Measurements from ENCODE around the gene ZNF529. TPM values are rescaled to one million over a fixed set of nuclear protein-coding genes. Genes with fewer than 3 reads are reported as not detected.

The ZNF529 gene
- total and polyA plus RNA-seq, 2 of the 8 experiments (the other 6 are each of a cell fraction or from before 2014, with no cell fraction given): 8.4 to 14.1 TPM

DNA sequence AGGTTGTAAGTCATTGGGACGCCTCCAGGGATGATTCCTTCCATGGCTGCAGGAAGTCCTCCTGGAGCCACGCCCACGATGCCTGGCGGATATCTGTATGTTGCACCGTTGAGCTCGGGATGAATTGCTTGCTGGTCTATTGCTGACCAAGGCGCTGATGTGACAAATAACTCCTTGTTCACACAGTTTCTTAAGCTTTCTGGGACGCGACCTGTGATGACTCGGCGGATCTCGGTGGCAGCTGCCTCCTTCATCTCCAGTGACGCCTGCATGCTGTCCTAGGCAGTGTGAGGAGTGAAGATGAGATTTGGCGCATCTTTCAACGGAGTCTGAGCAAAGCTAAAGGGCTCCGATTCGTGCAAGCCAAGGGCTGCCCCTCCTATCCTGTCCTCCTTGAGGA lies 76.1 kb downstream of the ZNF529 start:
- Histone ChIP-seq H2AK5ac (ENCODE audit: low read depth, low read length) (no peak overlapping the region), H3K56ac (replicated peaks; ENCODE audit: insufficient read length, low read depth, low read length) (no peak overlapping the region), H3K27me3 (replicated peaks in 1 of 4; ENCODE audit: control insufficient read depth in 3 of 4, extremely low read depth in 1 of 4, insufficient read depth in 3 of 4, low read length in 3 of 4) (no peaks in the 10 kb centered on the region), H3K23ac (ENCODE audit: insufficient read length) (no peak overlapping the region), H2BK20ac (ENCODE audit: low read length) (no peak overlapping the region), H4K20me1 (replicated peaks in 1 of 2; ENCODE audit: control insufficient read depth in 1 of 2, insufficient read depth in 2 of 2, low read length in 2 of 2) (no peaks in the 10 kb centered on the region), H3K79me1 (ENCODE audit: low read depth, low read length) (no peaks in the 10 kb centered on the region), H3K4me3 (ENCODE audit: extremely low read depth in 1 of 4, insufficient read depth in 2 of 4, low read depth in 3 of 4, low read length in 4 of 4) (no peak overlapping the region), H2AFZ (ENCODE audit: low read length) (no peak overlapping the region), H3K79me2 (ENCODE audit: control insufficient read depth in 1 of 2, insufficient read depth in 2 of 2, low read length in 2 of 2) (no peaks in the 10 kb centered on the region), H3K27ac (ENCODE audit: low read depth, low read length) (no peak overlapping the region), H4K8ac (ENCODE audit: extremely low read depth, insufficient read depth, low read length) (no peak overlapping the region), H4K5ac (ENCODE audit: insufficient read length, low read depth, low read length) (no peak overlapping the region), H2BK12ac (ENCODE audit: low read depth, low read length) (no peak overlapping the region), H3K4me1 (replicated peaks in 1 of 4; ENCODE audit: control insufficient read depth in 3 of 4, insufficient read depth in 4 of 4, low read length in 3 of 4) (no peaks in the 10 kb centered on the region), H3K18ac (ENCODE audit: extremely low read depth, low read length) (no peak overlapping the region), H3K9me3 (ENCODE audit: insufficient read depth in 2 of 2, low read depth in 1 of 2, low read length in 1 of 2) (peaks cover 29 to 44% of the 10 kb centered on the region in 2 experiments), H3K4me2 (ENCODE audit: insufficient read depth in 1 of 2, low read depth in 2 of 2, low read length in 2 of 2) (no peak overlapping the region), H2BK5ac (ENCODE audit: low read depth, low read length) (no peak overlapping the region), H3K23me2 (ENCODE audit: low read depth, low read length) (no peaks in the 10 kb centered on the region), H2BK120ac (replicated peaks; ENCODE audit: low read depth, low read length) (no peak overlapping the region), H2BK15ac (ENCODE audit: low read length) (no peak overlapping the region), H3K4ac (replicated peaks; ENCODE audit: insufficient read length, low read depth, low read length) (no peak overlapping the region), H3K36me3 (ENCODE audit: control insufficient read depth in 2 of 4, insufficient read depth in 4 of 4, low read length in 3 of 4) (no peaks in the 10 kb centered on the region), H4K91ac (replicated peaks; ENCODE audit: insufficient read length, low read length) (no peak overlapping the region), H3K9ac (replicated peaks in 1 of 4; ENCODE audit: extremely low read depth in 1 of 4, low read depth in 3 of 4, low read length in 3 of 4) (no peak overlapping the region), H3K14ac (ENCODE audit: insufficient read length) (no peak overlapping the region)
- WGBS, 2 experiments (ENCODE audit: extremely low coverage in 1 of 2, insufficient coverage in 1 of 2, insufficient read length in 1 of 2, insufficient replicate concordance in 2 of 2, low coverage in 1 of 2, low lambda C conversion rate in 2 of 2, missing lambda C conversion rate in 1 of 2): 85% methylated on average over 17 of the region's 17 CpGs; no CpG with 5 or more reads in 1 of the 2 experiments
- ChIA-PET POLR2A (ENCODE audit: partially characterized antibody) (interaction anchor here (1.4 to 1.8 kb wide), 3 partner anchors 9 to 30 kb away, joined by 3 to 5 read pairs (median 3); no protein-coding TSS in a partner anchor), CTCF (ENCODE audit: partially characterized antibody) (no interaction called here)
- no peak for FAIRE-seq
- DNase-seq (ENCODE audit: low read depth in 1 of 2, low spot score in 2 of 2): no peak
- TF ChIP-seq GABPA (IDR thresholded peaks at IDR 0.05; ENCODE audit: borderline replicate concordance, insufficient read depth, low read length) (no peak), FOSL1 (IDR thresholded peaks at IDR 0.05; ENCODE audit: insufficient read depth, low read depth, low read length) (no peak), TBP (IDR thresholded peaks at IDR 0.05; ENCODE audit: low read depth, low read length) (no peak), TAF7 (optimal IDR thresholded peaks at IDR 0.05; ENCODE audit: borderline replicate concordance, low read depth, low read length) (no peak), USF2 (IDR thresholded peaks at IDR 0.05; ENCODE audit: low read length) (no peak), KDM5A (IDR thresholded peaks at IDR 0.05; ENCODE audit: low read length) (no peak), JUN (IDR thresholded peaks at IDR 0.05; ENCODE audit: low read depth, low read length) (no peak), SP2 (IDR thresholded peaks at IDR 0.05; ENCODE audit: low read length) (no peak), SIRT6 (IDR thresholded peaks at IDR 0.05; ENCODE audit: low read length) (no peak), NRF1 (IDR thresholded peaks at IDR 0.05; ENCODE audit: low read depth, low read length) (no peak), YY1 (IDR thresholded peaks at IDR 0.05; ENCODE audit: low read depth, low read length) (no peak), CBX5 (IDR thresholded peaks at IDR 0.05; ENCODE audit: low read depth, low read length) (no peak), RNF2 (IDR thresholded peaks at IDR 0.05; ENCODE audit: borderline replicate concordance, low read depth, low read length, missing control alignments, poor library complexity, severe bottlenecking) (no peak)
- TF ChIP-seq, protein P1, sequence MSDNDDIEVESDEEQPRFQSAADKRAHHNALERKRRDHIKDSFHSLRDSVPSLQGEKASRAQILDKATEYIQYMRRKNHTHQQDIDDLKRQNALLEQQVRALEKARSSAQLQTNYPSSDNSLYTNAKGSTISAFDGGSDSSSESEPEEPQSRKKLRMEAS (IDR thresholded peaks at IDR 0.05): no peak
